HG02571 (cell line): ENCODE results near the gene DACT2.

Experiments
- ATAC-seq: cut with Tn5 transposase; IDR thresholded peaks from one replicate; pipeline ENCODE4 v1.9.1; 2021; ENCODE audit warnings: mild to moderate bottlenecking, moderate library complexity; ENCODE audit not compliant: unreplicated experiment

DACT2 gene

GRCh38 chr6:168349718-168350210 is 30.2 kb upstream of the DACT2 start:
- no peak for ATAC-seq

GRCh38 chr6:168348186-168348585 is 28.6 kb upstream of the DACT2 start:
- ATAC-seq: no peak

GRCh38 chr6:168347615-168348014 is 28.0 kb upstream of the DACT2 start:
- ATAC-seq: no peak

- ATAC-seq: no peak
Observed at GRCh38 chr6:168347053-168347452, 27.5 kb upstream of the DACT2 start.

- no peak for ATAC-seq
Observed at GRCh38 chr6:168345896-168346754, 26.5 kb upstream of the DACT2 start.

GRCh38 chr6:168345266-168345665 is 25.7 kb upstream of the DACT2 start:
- ATAC-seq: no peak

- ATAC-seq: no peak
Observed at GRCh38 chr6:168344338-168344737, 24.8 kb upstream of the DACT2 start.

- no peak for ATAC-seq
Observed at GRCh38 chr6:168343239-168344150, 23.9 kb upstream of the DACT2 start.

- no peak for ATAC-seq
Observed at GRCh38 chr6:168342636-168343035, 23.1 kb upstream of the DACT2 start.

GRCh38 chr6:168341280-168341900 is 21.8 kb upstream of the DACT2 start:
- ATAC-seq: no peak

- no peak for ATAC-seq
Observed at GRCh38 chr6:168340819-168341218, 21.2 kb upstream of the DACT2 start.

GRCh38 chr6:168338777-168339176 is 19.2 kb upstream of the DACT2 start:
- ATAC-seq: no peak

GRCh38 chr6:168336967-168337366 is 17.4 kb upstream of the DACT2 start:
- no peak for ATAC-seq

GRCh38 chr6:168333989-168334388 is 14.4 kb upstream of the DACT2 start:
- ATAC-seq: no peak

GRCh38 chr6:168333491-168333890 is 13.9 kb upstream of the DACT2 start:
- ATAC-seq: no peak

GRCh38 chr6:168333039-168333438 is 13.5 kb upstream of the DACT2 start:
- no peak for ATAC-seq

GRCh38 chr6:168332020-168332419 is 12.4 kb upstream of the DACT2 start:
- ATAC-seq: no peak

GRCh38 chr6:168331058-168331457 is 11.5 kb upstream of the DACT2 start:
- no peak for ATAC-seq

GRCh38 chr6:168330403-168330802 is 10.8 kb upstream of the DACT2 start:
- ATAC-seq: no peak

GRCh38 chr6:168328086-168328485 is 8.5 kb upstream of the DACT2 start:
- no peak for ATAC-seq
